GM12878 (cell line): ENCODE data around the gene ME1. TPM values are rescaled to one million over a fixed set of nuclear protein-coding genes. Genes with fewer than 3 reads are reported as not detected.

Source experiments
- CREB1 ChIP-seq: IDR thresholded peaks from 2 replicates; pipeline ENCODE4 v1.6.1; 2012; ENCODE audit warnings: low read depth, mild to moderate bottlenecking, inconsistent platforms
- CUX1 ChIP-seq: IDR thresholded peaks from 2 replicates; pipeline ENCODE4 v1.6.1; 2012; ENCODE audit warnings: improper control_type of control experiment, low read depth, low read length; ENCODE audit not compliant: insufficient replicate concordance
- E2F8 ChIP-seq: fragments of 450-650 bp; IDR thresholded peaks from 2 replicates; pipeline ENCODE4 v1.6.1; 2018; ENCODE audit warnings: mild to moderate bottlenecking, low read depth, moderate library complexity; ENCODE audit not compliant: partially characterized antibody
- EP300 ChIP-seq, 2 experiments: fragments of 150-350 bp in 1 of 2; IDR thresholded peaks; 2 replicates each; pipeline ENCODE4 v1.6.1; 2011 to 2012; ENCODE audit warnings: low read depth in 2 of 2, low read length in 2 of 2, borderline replicate concordance in 1 of 2, improper control_type of control experiment in 1 of 2, inconsistent platforms in 1 of 2; ENCODE audit not compliant: control insufficient read depth in 1 of 2
- LARP7 ChIP-seq: fragments of 450-650 bp; IDR thresholded peaks from 2 replicates; pipeline ENCODE4 v1.6.1; 2017; ENCODE audit warnings: mild to moderate bottlenecking
- PAX8 ChIP-seq: fragments of 450-650 bp; IDR thresholded peaks from 2 replicates; pipeline ENCODE4 v1.6.1; 2017; ENCODE audit warnings: mild to moderate bottlenecking, moderate library complexity
- polyA plus RNA-seq, 11 experiments: library from polyadenylated mRNA; depleted of rRNA in 4 of 11; unstranded in 6 of 11; stranded (reverse) in 5 of 11; fragments of >200 nt; fragmentation: Nextera tagmentation in 4 of 11; fragmentation: Illumina TruSeq in 1 of 11; extraction: Ambion mirVana in 4 of 11; extraction: Trizol in 1 of 11; gene quantifications; 1 replicate in 1 of 11; 2 replicates in 10 of 11; pipeline versions ENCODE4 v1.2.1 to v1.2.3, GENCODE V29; 2011 to 2016; ENCODE audit warnings: inconsistent platforms in 2 of 11, missing spikeins in 2 of 11, low read depth in 1 of 11
- total RNA-seq, 4 experiments: library from RNA; depleted of rRNA in 3 of 4; stranded (reverse); fragments of >200 nt in 3 of 4; fragmentation: Illumina TruSeq in 1 of 4; extraction: Trizol in 1 of 4; gene quantifications; 2 replicates each; pipeline versions ENCODE4 v1.2.1 to v1.2.3, GENCODE V29; 2013 to 2021

The ME1 gene
- total and polyA plus RNA-seq, 10 of the 15 experiments (the other 5 are each of a cell fraction or from before 2014, with no cell fraction given): 3.6 to 11.8 (median 8.4) TPM

DNA sequence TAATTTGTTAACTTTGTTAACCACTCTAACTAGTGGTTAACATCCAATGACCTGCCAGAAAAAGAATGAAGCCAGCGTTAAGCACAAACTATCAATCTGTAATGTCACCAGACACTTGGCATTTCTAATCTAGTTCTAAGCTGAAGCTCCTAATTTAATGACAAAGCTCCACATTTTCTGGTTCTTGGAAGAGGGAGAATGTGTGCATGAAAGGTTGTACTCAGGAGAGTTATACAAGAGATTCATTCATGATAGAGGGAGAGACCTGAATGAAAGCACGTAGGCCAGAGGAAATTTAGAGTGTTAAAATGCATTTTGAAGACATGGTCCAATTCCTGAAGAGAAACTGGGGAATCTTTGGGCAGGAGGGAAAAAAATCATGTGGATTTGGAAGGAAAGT is 8.3 kb upstream of the ME1 start (continued):
- TF ChIP-seq CUX1: no peak
- TF ChIP-seq EP300 (IDR thresholded peaks at IDR 0.05; ENCODE audit: borderline replicate concordance in 1 of 2, control insufficient read depth in 1 of 2, low read depth in 2 of 2, low read length in 2 of 2): no peak
- no peak for TF ChIP-seq E2F8
- TF ChIP-seq PAX8: no peak
- no peak for TF ChIP-seq CREB1
- no peak for TF ChIP-seq LARP7
